Kidney capillary endothelial cell (primary cell): ENCODE data around the gene CD7.
"Not testable (repeated sequence)": the region's sequence is repeated elsewhere in the genome, so short reads cannot be mapped to it uniquely, and the experiment has no call there.

Source experiments
- DNase-seq: peaks from one replicate; pipeline ENCODE4 v3.0.0-alpha.2; 2018; ENCODE audit warnings: low spot score

The CD7 gene

GRCh38 chr17:82317394-82318168, at the start of gene CD7:
CD7 (minus strand) TSS chr17:82317608; CDS start chr17:82317495, 113 bp downstream.
- DNase-seq: no peak

- no peak for DNase-seq
Observed at GRCh38 chr17:82366749-82367148, 49.3 kb upstream of the CD7 start.

- no peak for DNase-seq
Observed at GRCh38 chr17:82365606-82366295, 48.3 kb upstream of the CD7 start.

GRCh38 chr17:82361885-82362633, 44.7 kb upstream of the CD7 start:
- no peak for DNase-seq

- not testable (repeated sequence) for DNase-seq
Observed at GRCh38 chr17:82359451-82360074, 42.2 kb upstream of the CD7 start.

- DNase-seq: no peak
Observed at GRCh38 chr17:82358465-82359350, 41.3 kb upstream of the CD7 start, which contains the start of gene TEX19. TEX19 (plus strand) TSS chr17:82359247; CDS start chr17:82362151, 2,904 bp downstream.

- no peak for DNase-seq
Observed at GRCh38 chr17:82357394-82357793, 40.0 kb upstream of the CD7 start.

GRCh38 chr17:82356845-82357355, 39.5 kb upstream of the CD7 start:
- no peak for DNase-seq

GRCh38 chr17:82355770-82356427, 38.5 kb upstream of the CD7 start:
- no peak for DNase-seq

GRCh38 chr17:82354804-82355308, 37.4 kb upstream of the CD7 start:
- no peak for DNase-seq

GRCh38 chr17:82353484-82353883, 36.1 kb upstream of the CD7 start:
- no peak for DNase-seq

- peak; percentile 79 for DNase-seq
Observed at GRCh38 chr17:82351713-82352488, 34.5 kb upstream of the CD7 start.

- DNase-seq: no peak
Observed at GRCh38 chr17:82351254-82351712, 33.9 kb upstream of the CD7 start.

GRCh38 chr17:82350182-82351030, 33.0 kb upstream of the CD7 start:
- no peak for DNase-seq

GRCh38 chr17:82349287-82349701, 31.9 kb upstream of the CD7 start:
- no peak for DNase-seq

- no peak for DNase-seq
Observed at GRCh38 chr17:82348866-82349265, 31.5 kb upstream of the CD7 start.

GRCh38 chr17:82348434-82348833, 31.0 kb upstream of the CD7 start:
- no peak for DNase-seq

GRCh38 chr17:82347994-82348393, 30.6 kb upstream of the CD7 start:
- not testable (repeated sequence) for DNase-seq
